Measurements from ENCODE around the gene PLD4.

DNA sequence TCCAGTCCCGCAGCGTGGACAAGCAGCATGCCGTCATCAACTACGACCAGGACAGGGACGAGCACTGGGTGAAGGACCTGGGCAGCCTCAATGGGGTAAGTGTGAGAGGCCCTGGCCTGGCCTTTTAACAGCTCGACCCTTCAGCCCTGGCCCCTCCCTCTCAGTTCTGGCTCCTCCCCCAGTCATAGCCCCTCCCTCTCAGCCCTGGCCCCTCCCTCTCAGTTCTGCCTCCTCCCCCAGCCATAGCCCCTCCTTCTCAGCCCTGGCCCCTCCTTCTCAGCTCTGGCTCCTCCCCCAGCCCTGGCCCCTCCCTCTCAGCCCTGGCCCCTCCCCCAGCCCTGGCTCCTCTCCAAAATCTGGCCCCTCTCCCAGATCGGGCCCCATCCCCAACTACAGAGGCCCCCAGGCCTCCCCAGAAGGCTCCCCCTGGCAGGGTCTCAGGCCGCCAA lies 48.4 kb upstream of the PLD4 start:
- TF ChIP-seq POLR2A (IDR thresholded peaks at IDR 0.05) (no peak), CTCF (IDR thresholded peaks at IDR 0.05) (no peak), POLR2AphosphoS5 (IDR thresholded peaks at IDR 0.05) (no peak), EP300 (IDR thresholded peaks at IDR 0.05) (no peak)

Data from suprapubic skin (tissue), 4 donors.